COLO668 (cell line): ENCODE data around the gene SSBP1.
A peak's percentile ranks its signal among the peaks of the same experiment; 100 is the strongest.
"Not testable (repeated sequence)": the region's sequence is repeated elsewhere in the genome, so short reads cannot be mapped to it uniquely, and the experiment has no call there.

Experiments
- DNase-seq: peaks from one replicate; lab custom pipeline; 2025; ENCODE audit not compliant: unreplicated experiment; lab: John Stamatoyannopoulos, UW

Gene SSBP1

GRCh38 chr7:141737836-141738591 lies at the start of gene SSBP1:
TSS of gene SSBP1 (plus strand) at chr7:141738358. CDS start at chr7:141739167, 809 bp downstream.
- peak; percentile 91 for DNase-seq

- DNase-seq = not testable (repeated sequence)
Observed at GRCh38 chr7:141689072-141689825, 48.9 kb upstream of the SSBP1 start.

GRCh38 chr7:141691540-141691939 lies 46.6 kb upstream of the SSBP1 start:
- no peak for DNase-seq

- DNase-seq = no peak
Observed at GRCh38 chr7:141691961-141692360, 46.2 kb upstream of the SSBP1 start.

- DNase-seq = no peak
Observed at GRCh38 chr7:141693082-141693481, 45.1 kb upstream of the SSBP1 start.

GRCh38 chr7:141695803-141696289 lies 42.3 kb upstream of the SSBP1 start:
- peak; percentile 83 for DNase-seq

GRCh38 chr7:141696348-141696747 lies 41.8 kb upstream of the SSBP1 start:
- DNase-seq = no peak

- DNase-seq = no peak
Observed at GRCh38 chr7:141697211-141697871, 40.8 kb upstream of the SSBP1 start.

GRCh38 chr7:141698247-141699015 lies 39.7 kb upstream of the SSBP1 start:
- DNase-seq = peak; percentile 11

- DNase-seq = no peak
Observed at GRCh38 chr7:141699860-141700259, 38.3 kb upstream of the SSBP1 start.

GRCh38 chr7:141700296-141700847 lies 37.8 kb upstream of the SSBP1 start:
- DNase-seq = no peak

- peak; percentile 20 for DNase-seq
Observed at GRCh38 chr7:141700848-141701371, 37.2 kb upstream of the SSBP1 start.

GRCh38 chr7:141701489-141702046 lies 36.6 kb upstream of the SSBP1 start:
- peak; percentile 64 for DNase-seq

- DNase-seq = peak; percentile 84
Observed at GRCh38 chr7:141702047-141702567, 36.1 kb upstream of the SSBP1 start, which contains the start of gene DENND11. TSS of gene DENND11 (minus strand) at chr7:141702166. CDS start at chr7:141702153, 13 bp downstream.

GRCh38 chr7:141702892-141703291 lies 35.3 kb upstream of the SSBP1 start:
- no peak for DNase-seq

GRCh38 chr7:141704112-141704511 lies 34.0 kb upstream of the SSBP1 start:
- no peak for DNase-seq

- no peak for DNase-seq
Observed at GRCh38 chr7:141704741-141705140, 33.4 kb upstream of the SSBP1 start.

GRCh38 chr7:141706239-141707064 lies 31.7 kb upstream of the SSBP1 start:
- DNase-seq = no peak

- DNase-seq = no peak
Observed at GRCh38 chr7:141708351-141708750, 29.8 kb upstream of the SSBP1 start, which contains the start of gene WEE2. TSS of gene WEE2 (plus strand) at chr7:141708353. CDS start at chr7:141708759, 406 bp downstream.
